ENCODE measurements around the gene STAT3. TPM values are rescaled to one million over a fixed set of nuclear protein-coding genes. Genes with fewer than 3 reads are reported as not detected.
"Not testable (repeated sequence)": the region's sequence is repeated elsewhere in the genome, so short reads cannot be mapped to it uniquely, and the experiment has no call there.

STAT3 gene
- total RNA-seq, 1 donor from 2014 or later = 131 TPM

DNA sequence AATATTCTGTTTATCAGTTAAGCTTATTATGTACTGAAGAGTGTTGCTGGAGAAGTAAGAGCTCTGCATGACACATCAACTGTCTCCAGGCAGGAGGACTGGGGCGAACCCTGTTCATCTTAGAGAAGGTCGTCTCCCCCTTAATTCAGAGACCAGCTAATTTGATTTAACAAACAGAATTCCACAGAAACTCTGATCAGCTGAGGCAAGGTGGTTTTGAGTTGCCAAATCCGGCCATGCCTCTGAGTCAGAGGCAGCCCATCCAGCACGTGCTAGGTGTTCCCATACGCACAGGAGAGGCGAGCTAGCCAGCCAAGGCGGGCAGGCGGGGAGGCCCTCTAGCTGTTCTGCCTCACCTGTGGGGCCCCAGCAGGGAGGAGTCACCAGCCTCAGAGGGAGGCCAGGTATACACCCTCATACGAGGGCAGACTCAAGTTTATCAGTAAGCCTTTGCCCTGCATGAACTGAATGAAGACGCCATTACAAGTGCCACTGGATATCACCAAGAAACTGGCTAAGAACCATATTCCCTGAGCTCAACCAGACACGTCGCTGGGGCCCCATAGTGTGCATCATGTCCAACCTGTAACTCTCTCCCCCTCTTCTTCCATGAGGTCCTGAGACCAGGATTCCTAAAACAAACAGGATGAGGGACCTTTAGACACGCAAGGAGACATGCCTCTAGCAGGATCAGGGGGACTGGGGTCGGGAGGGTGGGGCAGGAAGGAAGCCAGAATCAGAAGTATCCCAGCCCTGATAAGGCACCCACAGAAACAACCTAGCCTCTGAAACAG lies 74.3 kb downstream of the STAT3 start:
- DNase-seq = no peak

DNA sequence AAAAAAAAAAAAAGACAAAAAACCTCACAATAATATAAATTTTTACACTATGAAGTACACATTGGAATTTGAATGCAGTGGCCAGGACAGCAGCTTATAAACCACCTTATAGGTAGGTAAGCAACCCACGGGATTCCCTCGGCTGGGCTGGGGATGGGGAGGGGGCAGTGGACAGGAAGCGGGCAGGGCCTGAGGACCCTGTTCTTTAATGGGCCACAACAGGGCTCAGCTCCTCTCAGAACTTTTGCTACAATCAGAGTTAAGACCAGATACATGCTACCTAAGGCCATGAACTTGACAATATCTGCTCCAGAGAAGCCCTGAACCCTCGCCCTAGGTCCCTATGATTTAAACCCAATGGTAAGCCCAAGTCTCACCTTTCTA lies 74.9 kb downstream of the STAT3 start:
- DNase-seq = no peak

DNA sequence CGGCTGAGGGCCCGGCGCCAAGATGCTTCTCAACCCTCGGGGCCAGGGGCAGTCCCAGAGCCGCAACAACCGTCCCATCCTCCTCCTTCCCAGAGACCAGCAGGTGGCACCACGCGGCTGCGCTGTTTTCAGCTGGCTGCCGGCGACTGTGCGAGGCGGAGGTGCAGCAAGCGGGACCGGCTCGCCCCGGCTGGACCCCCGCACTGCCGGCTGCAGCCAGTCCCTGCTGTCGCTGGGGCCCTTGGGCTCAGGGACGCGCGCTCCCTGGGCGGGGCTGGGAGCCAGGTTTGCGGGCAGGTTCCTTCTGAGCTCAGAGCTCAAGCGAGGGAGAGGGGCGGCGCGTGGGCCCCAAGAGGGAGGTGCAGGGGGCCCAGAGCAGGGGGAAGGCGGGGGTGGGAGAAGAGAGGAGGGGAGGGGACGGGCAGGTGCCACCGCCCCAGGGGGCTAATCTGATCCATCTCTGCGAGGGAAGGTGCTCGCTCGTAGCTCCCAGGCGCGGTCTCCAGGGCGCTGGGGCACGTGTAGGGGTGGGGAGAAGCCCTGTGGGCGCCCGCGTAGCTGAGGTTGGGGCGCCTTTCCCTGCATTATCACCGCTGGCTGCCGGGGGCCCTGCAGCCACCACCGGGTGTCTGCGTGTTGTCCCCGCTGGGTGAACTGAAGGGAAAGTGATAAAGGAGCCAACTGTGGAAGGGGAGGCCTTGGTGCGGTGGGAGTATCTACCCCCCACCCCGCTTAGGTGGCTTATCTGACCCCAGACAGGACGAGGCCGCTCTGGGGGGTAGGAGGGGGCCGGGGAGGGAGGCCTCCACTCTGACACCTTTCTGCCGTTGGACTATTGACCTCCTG lies 75.7 kb downstream of the STAT3 start:
- peak; percentile 90 for DNase-seq

DNA sequence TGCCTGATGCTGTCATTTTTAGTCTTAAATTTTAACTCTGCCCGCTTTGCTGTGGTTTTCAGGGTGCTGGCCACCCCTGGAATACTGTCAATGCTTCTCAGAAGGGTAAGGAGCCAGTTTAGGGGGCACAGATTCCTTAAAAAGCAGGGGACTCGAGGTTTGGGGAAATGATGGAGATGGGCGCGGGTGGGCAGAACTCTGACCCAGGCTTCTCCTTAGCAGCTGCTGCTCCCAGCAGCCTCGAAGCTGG lies 76.3 kb downstream of the STAT3 start:
- no peak for DNase-seq

DNA sequence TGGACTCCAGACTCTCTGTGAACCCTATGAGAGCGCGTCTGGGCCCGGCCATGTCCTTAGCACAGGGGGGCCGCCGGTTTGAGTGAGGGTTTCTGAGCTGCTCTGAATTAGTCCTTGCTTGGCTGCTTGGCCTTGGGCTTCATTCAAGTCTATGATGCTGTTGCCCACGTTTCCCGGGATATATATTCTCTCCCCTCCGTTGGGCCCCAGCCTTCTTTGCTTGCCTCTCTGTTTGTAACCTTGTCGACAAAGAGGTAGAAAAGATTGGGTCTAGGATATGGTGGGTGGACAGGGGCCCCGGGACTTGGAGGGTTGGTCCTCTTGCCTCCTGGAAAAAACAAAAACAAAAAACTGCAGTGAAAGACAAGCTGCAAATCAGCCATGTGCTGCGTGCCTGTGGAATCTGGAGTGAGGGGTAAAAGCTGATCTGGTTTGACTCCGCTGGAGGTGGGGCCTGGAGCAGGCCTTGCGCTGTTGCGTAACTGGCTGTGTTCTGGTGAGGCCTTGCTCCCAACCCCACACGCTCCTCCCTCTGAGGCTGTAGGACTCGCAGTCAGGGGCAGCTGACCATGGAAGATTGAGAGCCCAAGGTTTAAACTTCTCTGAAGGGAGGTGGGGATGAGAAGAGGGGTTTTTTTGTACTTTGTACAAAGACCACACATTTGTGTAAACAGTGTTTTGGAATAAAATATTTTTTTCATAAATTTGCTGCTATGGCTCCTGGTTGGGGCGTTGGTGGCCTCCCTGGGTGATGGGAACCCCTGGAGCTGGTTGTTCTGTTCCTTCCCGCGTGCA lies 76.8 kb downstream of the STAT3 start:
- DNase-seq = no peak

DNA sequence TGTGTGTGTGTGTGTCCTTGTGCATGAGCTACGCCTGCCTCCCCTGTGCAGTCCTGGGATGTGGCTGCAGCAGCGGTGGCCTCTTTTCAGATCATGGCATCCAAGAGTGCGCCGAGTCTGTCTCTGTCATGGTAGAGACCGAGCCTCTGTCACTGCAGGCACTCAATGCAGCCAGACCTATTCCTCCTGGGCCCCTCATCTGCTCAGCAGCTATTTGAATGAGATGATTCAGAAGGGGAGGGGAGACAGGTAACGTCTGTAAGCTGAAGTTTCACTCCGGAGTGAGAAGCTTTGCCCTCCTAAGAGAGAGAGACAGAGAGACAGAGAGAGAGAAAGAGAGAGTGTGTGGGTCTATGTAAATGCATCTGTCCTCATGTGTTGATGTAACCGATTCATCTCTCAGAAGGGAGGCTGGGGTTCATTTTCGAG lies 77.4 kb downstream of the STAT3 start:
- DNase-seq = no peak

DNA sequence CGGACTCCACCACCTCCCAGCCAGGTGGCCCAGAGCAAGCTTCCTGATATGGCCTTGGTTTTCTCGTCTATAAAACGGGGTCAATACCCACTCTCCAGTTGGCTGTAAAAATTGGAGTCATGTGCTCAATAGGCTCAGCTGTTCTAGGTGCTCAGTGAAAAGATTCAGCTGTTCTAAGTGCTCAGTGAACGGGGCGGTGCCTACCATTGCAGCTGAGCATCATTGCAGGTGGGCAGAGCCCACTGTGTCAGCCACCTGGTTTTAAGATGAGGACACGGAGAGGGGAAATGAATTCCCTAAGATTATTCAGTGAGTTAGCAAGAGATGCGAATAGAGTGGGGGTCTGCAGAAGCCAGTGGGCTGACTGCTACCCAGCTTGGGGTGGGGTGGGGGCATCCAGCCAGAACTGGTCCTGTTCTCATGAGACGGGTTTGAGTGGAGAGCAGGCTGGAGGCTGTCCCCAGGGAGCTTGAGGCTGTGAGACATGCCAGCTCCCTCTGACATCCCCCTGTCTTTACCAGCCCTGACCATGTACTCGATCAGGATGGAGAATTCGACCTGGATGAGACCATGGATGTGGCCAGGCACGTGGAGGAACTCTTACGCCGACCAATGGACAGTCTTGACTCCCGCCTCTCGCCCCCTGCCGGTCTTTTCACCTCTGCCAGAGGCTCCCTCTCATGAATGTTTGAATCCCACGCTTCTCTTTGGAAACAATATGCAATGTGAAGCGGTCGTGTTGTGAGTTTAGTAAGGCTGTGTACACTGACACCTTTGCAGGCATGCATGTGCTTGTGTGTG lies 78.1 kb downstream of the STAT3 start:
- no peak for DNase-seq

DNA sequence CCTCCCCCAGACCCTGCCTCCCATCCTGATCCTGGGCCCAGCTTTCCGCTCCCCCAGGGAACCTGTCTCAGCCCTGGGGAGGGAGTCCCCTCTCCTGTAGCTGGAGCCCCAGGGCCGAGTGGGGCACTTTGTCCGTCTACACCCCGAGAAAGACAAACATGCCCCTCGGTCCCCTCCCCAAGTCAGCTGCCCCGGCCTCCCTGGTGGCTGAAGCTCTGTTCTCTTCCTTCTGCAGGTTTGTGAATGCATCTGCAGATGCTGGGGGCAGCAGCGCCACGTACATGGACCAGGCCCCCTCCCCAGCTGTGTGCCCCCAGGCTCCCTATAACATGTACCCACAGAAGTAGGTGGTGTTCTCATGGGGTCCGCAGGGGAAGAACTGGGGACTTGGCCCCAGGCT lies 79.1 kb downstream of the STAT3 start:
- no peak for DNase-seq

DNA sequence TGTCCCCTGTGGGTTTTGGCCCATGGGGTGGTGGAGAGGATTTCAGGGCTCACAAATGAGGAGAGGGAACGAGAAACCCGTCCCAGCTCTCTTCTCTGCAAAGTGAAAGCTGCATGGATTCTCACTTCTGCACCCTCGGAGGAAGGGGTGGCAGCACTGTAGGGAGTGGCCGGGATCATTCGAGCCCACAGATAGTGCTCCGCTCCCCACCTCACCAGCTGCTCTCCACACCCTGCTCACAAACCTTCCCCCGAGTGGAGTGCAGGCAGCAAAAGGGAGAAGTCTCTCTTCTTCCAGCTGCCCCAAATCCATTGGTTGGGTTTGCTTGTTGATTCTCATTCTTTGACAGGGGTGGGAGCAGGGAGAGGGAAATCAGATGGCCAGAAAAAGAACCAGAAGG lies 79.8 kb downstream of the STAT3 start:
- DNase-seq = no peak

DNA sequence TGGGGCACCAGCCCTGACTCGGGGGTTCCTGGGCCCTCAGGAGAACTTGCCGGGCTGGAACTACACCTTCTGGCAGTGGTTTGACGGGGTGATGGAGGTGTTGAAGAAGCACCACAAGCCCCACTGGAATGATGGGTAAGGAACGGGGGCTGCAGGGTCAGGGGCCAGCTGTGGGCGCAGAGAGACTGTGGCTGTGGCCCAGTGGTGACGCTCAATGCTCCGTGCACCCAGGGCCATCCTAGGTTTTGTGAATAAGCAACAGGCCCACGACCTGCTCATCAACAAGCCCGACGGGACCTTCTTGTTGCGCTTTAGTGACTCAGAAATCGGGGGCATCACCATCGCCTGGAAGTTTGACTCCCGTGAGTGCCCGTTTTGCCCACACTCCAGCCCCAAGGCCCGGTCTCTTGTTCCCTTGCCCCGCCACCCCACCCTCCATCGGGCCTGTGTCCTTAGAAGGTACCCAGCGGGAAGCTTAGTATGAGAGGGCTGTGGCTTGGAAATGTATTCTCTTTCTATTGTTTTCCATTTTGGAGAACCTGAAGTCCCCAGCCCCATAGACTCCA lies 80.8 kb downstream of the STAT3 start:
- no peak for DNase-seq

DNA sequence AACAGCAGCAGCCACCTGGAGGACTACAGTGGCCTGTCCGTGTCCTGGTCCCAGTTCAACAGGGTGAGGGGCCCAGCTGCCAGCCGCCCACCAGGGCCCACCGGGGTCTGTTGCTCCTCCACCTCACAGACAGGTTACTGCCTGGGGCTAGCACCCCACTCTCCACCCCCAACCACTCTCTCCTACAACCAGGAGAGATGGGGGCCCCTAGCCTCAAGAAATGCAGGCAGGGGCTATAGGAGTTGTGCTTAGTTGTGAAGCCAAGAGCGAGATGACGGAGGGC lies 81.9 kb downstream of the STAT3 start:
- DNase-seq = no peak

DNA sequence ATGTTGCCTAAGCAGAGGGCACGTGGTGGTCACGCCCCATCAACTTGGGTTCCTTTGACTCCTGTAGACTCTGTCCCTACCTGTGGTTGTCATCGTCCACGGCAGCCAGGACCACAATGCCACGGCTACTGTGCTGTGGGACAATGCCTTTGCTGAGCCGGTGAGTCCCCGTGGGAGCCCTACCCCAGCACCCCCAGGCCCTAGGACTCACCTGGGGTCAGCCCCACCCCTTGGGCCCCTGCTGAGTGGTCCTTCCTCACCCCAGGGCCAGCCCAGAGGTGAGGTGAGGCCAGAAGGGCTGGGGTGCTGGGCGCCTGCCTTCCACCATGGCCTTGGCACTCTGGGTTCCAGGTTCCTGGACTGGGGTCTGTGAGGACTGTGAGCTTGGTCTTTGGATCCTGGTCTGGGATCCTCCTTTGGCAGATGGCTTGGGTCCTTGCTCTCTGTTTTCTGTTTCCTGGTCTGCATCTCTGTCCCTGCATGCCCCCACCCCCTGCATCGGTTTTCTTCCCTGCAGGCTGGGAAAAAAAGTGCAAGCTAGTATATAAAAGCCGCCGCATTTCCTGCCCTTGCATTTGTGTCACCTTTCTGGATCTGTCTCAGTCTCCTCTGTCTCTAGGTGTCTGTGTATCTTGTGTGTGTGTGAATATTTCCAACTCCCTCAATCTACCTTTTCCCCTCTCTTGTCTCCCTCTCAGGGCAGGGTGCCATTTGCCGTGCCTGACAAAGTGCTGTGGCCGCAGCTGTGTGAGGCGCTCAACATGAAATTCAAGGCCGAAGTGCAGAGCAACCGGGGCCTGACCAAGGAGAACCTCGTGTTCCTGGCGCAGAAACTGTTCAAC lies 82.5 kb downstream of the STAT3 start:
- DNase-seq = no peak

DNA sequence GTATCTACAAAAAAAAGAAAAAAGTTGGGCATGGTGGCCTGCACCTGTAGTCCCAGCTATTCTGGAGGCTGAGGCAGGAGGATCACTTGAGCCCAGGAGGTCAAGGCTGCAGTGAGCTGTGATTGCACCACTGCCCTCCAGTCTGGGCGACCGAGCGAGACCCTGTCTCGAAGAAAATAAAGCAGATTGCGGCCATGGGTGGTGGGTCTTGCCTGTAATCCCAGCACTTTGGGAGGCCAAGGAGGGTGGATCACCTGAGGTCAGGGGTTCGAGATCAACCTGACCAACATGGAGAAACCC lies 83.3 kb downstream of the STAT3 start:
- not testable (repeated sequence) for DNase-seq

DNA sequence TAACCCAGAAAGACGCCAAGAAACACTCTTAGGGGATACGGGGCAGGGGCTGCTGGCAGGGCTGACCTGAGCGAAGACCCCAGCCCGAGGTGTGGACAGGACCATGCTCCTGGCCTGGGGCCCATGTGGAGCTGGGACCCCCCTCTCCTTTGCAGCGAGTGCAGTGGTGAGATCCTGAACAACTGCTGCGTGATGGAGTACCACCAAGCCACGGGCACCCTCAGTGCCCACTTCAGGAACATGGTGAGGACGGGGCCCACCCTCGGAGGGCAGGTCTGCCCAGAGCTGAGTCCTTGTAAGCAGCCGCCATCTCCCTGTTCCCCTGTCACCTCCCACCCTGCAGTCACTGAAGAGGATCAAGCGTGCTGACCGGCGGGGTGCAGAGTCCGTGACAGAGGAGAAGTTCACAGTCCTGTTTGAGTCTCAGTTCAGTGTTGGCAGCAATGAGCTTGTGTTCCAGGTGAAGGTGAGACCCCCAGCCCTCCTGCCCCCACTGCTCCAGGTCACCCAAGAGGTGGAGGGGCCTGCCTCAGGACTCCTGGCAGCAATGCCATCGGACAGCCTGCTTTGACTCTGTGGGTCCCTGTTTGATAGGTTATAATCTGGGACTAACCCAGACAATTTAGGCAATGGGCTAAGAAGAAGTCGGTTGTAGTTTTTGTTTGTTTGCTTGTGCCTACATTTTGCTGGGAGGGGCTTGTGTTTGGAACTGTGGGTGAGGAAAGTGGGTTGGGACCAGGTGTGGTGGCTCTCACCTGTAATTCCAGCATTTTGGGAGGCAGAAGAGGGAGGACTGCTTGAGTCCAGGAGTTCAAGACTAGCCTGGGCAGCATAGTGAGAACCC lies 83.8 kb downstream of the STAT3 start:
- no peak for DNase-seq

DNA sequence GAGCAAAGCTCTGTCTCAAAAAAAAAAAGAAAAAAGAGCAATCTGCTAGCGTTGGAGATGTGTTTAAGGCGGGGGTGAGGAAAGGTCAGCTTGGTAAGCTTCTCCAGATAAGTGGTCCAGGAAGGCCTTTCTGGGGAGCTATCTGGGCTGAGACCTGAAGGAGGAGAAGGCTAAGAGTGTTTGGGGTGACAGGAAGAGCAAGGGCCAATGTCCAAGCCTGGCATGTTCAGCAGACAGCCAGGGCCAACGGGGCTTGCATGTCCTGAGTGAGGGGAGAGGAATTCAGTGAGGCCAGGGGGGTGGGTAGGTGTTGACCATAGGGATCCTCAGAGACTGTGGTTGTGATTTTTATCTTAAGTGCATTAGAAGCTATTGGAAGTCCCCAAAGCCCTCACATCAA lies 84.5 kb downstream of the STAT3 start:
- no peak for DNase-seq

DNA sequence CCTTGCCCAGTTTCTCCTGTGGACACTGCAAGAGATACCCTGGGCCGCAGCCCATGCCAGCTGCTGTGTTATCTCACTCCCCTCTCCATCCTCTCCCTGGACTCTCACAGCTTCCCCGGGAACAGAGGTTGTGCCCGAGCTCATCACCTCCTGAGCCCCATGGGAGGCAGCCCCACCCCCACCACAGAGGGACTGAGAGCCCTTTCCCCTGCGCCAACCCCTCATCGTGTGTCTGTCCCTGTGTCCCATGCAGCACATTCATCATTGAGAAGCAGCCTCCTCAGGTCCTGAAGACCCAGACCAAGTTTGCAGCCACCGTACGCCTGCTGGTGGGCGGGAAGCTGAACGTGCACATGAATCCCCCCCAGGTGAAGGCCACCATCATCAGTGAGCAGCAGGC lies 87.2 kb downstream of the STAT3 start:
- DNase-seq = no peak

DNA sequence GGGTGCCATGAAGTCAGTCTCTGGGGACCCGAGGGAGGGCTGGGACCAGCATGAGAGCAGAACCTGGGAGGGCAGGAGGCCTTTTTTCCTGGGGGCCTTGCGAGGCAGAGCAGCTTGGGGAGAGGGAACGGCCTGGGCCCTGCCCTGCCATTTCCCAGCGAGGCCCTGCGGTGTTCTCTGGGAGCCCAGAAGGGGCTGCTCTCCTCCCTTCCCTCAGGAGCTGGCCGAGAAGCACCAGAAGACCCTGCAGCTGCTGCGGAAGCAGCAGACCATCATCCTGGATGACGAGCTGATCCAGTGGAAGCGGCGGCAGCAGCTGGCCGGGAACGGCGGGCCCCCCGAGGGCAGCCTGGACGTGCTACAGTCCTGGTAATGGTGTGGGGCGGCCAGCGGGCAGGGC lies 88.3 kb downstream of the STAT3 start:
- DNase-seq = not testable (repeated sequence)

DNA sequence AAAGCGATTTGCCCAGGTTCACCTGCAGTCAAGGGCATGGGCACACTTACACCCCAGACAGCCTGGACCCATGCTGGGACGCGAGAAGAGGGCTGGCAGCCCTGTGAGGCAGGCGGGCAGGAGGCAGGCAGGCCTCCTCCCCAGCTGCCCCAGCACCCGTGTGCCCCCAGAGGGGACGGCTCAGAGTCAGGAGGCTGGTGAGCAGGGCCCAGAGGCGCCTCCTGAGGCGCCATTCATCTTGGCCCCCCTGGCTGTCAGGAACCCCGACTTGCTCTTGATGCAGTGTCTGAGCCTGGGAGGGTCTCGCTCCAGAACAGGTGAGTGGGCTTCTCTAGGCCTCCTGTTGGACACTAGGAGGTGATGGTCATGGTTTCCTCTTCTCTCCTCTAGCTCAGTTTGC lies 88.9 kb downstream of the STAT3 start:
- not testable (repeated sequence) for DNase-seq

DNA sequence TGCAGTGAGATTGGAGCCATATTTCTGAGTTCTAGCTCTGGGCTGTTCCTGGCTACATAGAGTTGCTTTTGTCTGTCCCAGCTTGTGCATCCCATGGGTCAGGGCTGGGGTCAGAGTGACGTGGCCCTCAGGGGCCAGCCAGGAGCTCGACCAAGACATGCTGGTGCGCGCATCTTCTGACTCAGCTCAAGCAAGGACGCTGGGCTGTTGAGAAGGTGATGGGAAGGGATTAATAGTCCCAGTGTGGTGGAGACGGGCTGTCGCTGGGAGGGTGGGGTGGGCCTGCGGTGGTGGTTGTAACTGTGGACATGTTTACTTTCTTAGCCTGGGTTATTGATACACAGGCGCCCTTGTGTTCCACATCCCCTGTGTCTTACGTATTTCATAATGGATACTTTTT lies 90.5 kb downstream of the STAT3 start:
- DNase-seq = not testable (repeated sequence)

DNA sequence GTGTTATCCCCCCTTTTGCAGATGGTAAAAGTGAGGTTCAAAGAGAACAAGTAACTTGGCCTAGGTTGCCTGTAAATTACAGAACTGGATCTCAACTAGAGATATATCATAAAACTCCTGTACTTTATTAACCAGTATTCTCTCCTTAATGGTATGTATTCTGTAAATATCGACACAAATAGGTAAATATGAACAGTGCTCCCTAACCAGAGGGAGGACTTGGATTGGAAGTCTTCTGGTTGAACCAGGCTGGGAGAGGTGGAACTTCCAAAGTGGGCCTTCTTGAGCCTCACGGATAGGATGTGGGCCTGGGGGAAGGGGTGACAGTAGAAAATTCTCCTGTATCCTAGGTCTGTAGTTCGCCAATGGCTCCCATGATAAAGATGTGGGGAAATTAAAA lies 92.2 kb downstream of the STAT3 start:
- no peak for DNase-seq

All from dermis blood vessel endothelial cell (primary cell).